ENCODE data around the gene PLCB4.

The PLCB4 gene

GRCh38 chr20:9374072-9374471 lies 305.2 kb downstream of the PLCB4 start:
- TF ChIP-seq SIN3A (IDR thresholded peaks at IDR 0.05; ENCODE audit: borderline replicate concordance, insufficient read depth, low read length) (no peak), TAF1 (IDR thresholded peaks at IDR 0.05; ENCODE audit: borderline replicate concordance, insufficient read depth, low read length) (no peak), POLR2AphosphoS5 (IDR thresholded peaks at IDR 0.05; ENCODE audit: low read depth, low read length) (no peak), FOXP2 (optimal IDR thresholded peaks at IDR 0.05; ENCODE audit: borderline replicate concordance, extremely low read depth, extremely low read length, insufficient read depth) (no peak), REST (IDR thresholded peaks at IDR 0.05; ENCODE audit: insufficient read depth in 1 of 2, low read depth in 2 of 2, low read length in 2 of 2) (no peak)

- TF ChIP-seq REST (IDR thresholded peaks at IDR 0.05; ENCODE audit: insufficient read depth in 1 of 2, low read depth in 2 of 2, low read length in 2 of 2) (no peak), TAF1 (IDR thresholded peaks at IDR 0.05; ENCODE audit: borderline replicate concordance, insufficient read depth, low read length) (no peak), POLR2AphosphoS5 (IDR thresholded peaks at IDR 0.05; ENCODE audit: low read depth, low read length) (no peak), SIN3A (IDR thresholded peaks at IDR 0.05; ENCODE audit: borderline replicate concordance, insufficient read depth, low read length) (no peak), FOXP2 (optimal IDR thresholded peaks at IDR 0.05; ENCODE audit: borderline replicate concordance, extremely low read depth, extremely low read length, insufficient read depth) (no peak)
Measured at GRCh38 chr20:9374480-9374879, 305.6 kb downstream of the PLCB4 start.

GRCh38 chr20:9375221-9375681 lies 306.4 kb downstream of the PLCB4 start:
- TF ChIP-seq SIN3A (IDR thresholded peaks at IDR 0.05; ENCODE audit: borderline replicate concordance, insufficient read depth, low read length) (no peak), TAF1 (IDR thresholded peaks at IDR 0.05; ENCODE audit: borderline replicate concordance, insufficient read depth, low read length) (no peak), FOXP2 (optimal IDR thresholded peaks at IDR 0.05; ENCODE audit: borderline replicate concordance, extremely low read depth, extremely low read length, insufficient read depth) (no peak), REST (IDR thresholded peaks at IDR 0.05; ENCODE audit: insufficient read depth in 1 of 2, low read depth in 2 of 2, low read length in 2 of 2) (no peak), POLR2AphosphoS5 (IDR thresholded peaks at IDR 0.05; ENCODE audit: low read depth, low read length) (no peak)

DNA sequence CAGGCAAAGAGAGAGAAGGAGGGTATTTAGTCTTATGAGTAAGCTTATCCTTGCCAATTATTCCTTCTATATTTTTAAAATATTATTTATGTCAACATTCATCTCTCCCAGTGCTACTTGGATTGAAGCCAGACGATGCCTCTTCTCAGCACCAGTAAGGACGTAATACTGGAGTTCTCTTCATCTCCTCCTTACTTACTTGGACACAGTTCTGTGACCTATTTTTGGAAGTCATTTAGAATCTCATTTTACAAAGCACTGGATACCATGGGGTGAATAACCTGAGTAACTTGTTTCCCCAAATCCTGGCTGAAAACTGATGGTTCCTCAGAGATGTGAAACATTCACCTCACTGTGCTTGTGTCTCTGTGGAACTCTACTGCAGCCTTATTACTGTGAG lies 308.1 kb downstream of the PLCB4 start:
- TF ChIP-seq REST (IDR thresholded peaks at IDR 0.05; ENCODE audit: insufficient read depth in 1 of 2, low read depth in 2 of 2, low read length in 2 of 2) (no peak), TAF1 (IDR thresholded peaks at IDR 0.05; ENCODE audit: borderline replicate concordance, insufficient read depth, low read length) (no peak), SIN3A (IDR thresholded peaks at IDR 0.05; ENCODE audit: borderline replicate concordance, insufficient read depth, low read length) (no peak), POLR2AphosphoS5 (IDR thresholded peaks at IDR 0.05; ENCODE audit: low read depth, low read length) (no peak), FOXP2 (optimal IDR thresholded peaks at IDR 0.05; ENCODE audit: borderline replicate concordance, extremely low read depth, extremely low read length, insufficient read depth) (no peak)

Data from PFSK-1 (cell line).